ENCODE measurements around the gene PROX2. TPM values are rescaled to one million over a fixed set of nuclear protein-coding genes. Genes with fewer than 3 reads are reported as not detected.

The PROX2 gene
- total RNA-seq, 2 donors from 2014 or later: 0.56 to 1.5 TPM

DNA sequence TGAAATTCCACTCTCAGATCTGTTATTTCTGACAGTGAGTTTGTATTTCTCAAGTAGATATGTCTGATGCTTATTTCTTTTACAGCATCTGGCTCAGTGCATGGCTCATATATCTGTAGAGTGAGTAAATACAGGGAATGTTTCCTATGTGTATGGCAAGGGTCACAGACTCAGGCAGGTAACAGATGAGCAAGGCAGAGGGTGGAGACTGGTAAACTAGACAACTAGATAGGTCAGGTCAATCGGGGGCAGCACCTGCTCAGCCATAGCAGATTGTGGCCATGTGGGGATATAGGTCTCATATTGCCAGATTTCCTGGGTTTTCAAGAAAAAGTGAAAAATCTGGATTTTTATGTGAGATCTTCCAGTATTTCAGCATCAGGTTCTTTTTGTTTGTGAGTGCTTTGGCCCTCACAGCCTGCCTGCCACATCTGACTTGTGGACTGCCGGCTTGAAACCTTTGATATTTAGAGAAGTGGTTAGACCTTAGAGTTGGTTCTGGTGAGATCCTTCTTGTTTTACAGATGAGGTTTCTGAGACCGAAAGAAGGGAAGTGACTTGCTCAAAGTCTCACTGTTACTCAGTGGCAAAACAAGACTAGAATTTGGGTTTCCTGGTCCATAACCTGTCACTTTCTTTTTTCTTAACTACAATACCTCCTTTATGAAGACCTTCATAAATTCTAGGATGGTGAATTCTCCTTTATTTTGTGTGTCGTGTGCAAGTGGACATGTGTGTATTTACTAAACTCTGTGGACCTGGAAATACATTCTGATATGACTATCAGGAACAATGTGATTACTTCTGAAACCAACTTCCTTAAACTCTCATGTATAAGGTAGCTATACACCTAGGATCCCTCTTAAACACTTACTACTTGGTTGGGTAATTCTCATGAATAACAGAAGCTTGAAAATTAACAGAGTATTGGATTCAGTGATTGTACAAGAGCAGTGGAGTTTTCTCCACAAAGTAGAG is 34.4 kb downstream of the PROX2 start:
- Mint-ChIP-seq H3K27ac (peak overlapping the region; percentile 84 to 95), H3K4me1 (ENCODE audit: low read depth in 2 of 2) (peaks cover 47 to 60% of the 10 kb centered on the region in 2 donors), H3K36me3 (peaks cover 7% of the 10 kb centered on the region), H3K9me3 (no peaks in the 10 kb centered on the region), H3K27me3 (no peaks in the 10 kb centered on the region), H3K4me3 (peak overlapping the region; percentile 83)
- no peak for DNase-seq (ENCODE audit: low spot score)
- ATAC-seq: peak; percentile 84 to 88

DNA sequence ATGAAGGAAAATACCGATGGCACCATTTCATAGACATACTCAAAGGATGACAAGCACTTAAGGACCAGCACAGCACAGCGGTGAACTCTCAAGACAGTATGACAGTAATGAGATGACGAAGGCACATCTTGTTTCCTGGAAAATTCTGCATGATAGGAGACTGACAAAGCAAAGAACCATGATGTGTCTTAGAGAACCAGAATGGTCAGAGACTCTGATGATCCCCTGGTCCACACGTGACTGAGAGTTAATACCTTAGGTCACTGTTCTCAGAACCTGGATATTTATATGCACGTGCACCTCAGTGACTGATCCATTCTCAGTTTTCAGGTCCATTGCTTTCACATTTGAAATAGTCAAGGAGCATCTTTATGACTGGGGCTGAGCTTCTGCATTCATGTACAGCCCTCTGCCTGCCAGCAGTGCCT is 35.3 kb downstream of the PROX2 start:
- Mint-ChIP-seq H3K36me3 (peaks cover 11% of the 10 kb centered on the region), H3K27me3 (no peaks in the 10 kb centered on the region), H3K4me1 (ENCODE audit: low read depth in 2 of 2) (peaks cover 50 to 64% of the 10 kb centered on the region in 2 donors), H3K27ac (peak overlapping the region; percentile 84 to 95), H3K4me3 (peak overlapping the region; percentile 83), H3K9me3 (no peaks in the 10 kb centered on the region)
- no peak for DNase-seq (ENCODE audit: low spot score)
- ATAC-seq: peak; percentile 46 to 82

DNA sequence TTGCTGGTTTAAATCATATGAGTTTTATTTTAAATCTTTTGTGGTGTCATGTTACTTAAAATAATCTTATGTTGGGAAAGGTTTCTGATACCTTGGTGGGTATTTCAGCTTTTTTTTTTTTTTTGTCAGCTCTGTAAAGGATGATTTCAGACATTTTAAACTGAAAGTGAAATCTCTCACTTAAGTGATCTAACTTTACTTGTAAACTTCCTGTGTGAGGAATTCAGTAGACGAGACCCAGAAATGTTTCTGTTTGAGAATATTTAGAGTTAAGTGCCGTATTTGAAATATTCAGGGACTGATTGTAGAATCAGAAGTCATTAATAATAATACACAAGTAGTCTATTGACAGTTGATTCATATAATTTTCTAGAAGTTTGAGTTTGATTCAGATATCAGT is 37.8 kb downstream of the PROX2 start:
- H3K4me3 Mint-ChIP-seq: peak overlapping the region; percentile 71
- peaks cover 11% of the 10 kb centered on the region for H3K36me3 Mint-ChIP-seq
- H3K9me3 Mint-ChIP-seq: no peaks in the 10 kb centered on the region
- DNase-seq (ENCODE audit: low spot score) (no peak), ATAC-seq (peak in 1 of 2 donors; percentile 63)
- no peaks in the 10 kb centered on the region for H3K27me3 Mint-ChIP-seq
- peak overlapping the region; percentile 84 to 95 for H3K27ac Mint-ChIP-seq
- peaks cover 49 to 65% of the 10 kb centered on the region in 2 donors for H3K4me1 Mint-ChIP-seq (ENCODE audit: low read depth in 2 of 2)

DNA sequence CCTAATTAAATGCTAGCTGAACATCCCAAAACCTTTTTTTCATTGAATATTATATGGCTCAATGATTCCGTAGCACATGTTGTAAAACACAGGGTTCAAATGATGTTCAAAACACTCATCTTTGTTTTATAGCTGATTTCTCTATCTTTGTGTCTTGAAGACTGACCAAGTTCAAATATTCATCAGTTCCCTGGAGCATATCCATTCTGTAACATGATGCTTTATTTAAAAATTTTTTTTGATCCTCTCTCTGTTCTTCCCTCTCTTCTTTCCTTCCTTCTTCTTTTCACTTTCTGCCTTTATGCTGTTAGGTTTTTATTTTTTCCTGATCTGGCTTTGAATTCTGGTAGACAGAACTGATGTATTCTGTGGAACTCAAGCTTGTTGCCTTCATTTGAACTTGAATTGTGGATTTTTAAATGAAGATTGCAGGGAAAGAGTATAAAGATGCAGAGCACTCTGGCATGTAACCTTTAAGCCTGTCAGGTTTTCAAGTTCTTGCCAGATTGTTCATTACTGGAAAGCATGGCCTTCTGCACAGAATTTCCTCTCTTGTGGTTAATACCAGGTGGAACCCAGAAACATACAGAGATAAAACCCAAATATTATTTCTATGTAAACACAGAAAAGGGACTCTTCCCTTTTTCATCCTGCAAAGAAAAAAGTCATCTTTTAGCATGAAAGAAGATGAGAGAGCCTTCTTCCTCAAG is 39.5 kb downstream of the PROX2 start:
- Mint-ChIP-seq H3K9me3 (no peaks in the 10 kb centered on the region), H3K36me3 (peaks cover 11% of the 10 kb centered on the region), H3K27me3 (no peaks in the 10 kb centered on the region), H3K4me3 (peak overlapping the region; percentile 71), H3K27ac (peak overlapping the region; percentile 84 to 95), H3K4me1 (ENCODE audit: low read depth in 2 of 2) (peaks cover 40 to 54% of the 10 kb centered on the region in 2 donors)
- ATAC-seq: peak in 1 of 2 donors; percentile 44
- no peak for DNase-seq (ENCODE audit: low spot score)

DNA sequence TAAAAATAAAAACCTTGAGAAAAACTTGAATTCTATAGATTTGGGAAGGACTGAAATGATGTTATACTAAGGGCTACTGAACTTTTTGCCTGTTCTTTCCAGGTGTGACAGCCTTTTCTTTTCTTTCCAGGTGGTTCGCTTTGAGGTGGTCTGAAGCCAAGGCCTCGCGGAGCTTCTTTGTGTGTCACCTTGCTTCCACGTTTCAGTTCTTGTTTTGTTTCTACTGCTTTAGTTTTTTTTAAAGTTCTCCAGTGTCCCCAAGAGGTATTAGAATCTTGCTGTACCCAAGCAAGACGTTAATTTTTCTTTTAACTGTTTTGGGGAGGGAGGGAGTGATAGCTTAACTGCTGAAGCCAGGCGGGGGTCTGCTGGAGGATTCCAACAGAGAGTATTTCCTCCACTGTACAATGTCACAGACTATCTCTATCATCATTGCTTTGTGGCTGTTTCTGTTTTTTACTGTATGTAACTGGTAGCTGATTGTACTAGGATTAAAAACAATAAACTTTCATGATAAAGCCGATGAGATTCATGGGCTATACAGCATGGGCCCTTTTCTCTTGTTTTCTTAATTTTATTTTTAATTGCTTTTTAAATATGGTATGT is 40.2 kb downstream of the PROX2 start:
- no peak for ATAC-seq
- Mint-ChIP-seq H3K27me3 (no peaks in the 10 kb centered on the region), H3K27ac (peak overlapping the region; percentile 84 to 95), H3K4me3 (no peak overlapping the region), H3K36me3 (peaks cover 11% of the 10 kb centered on the region), H3K9me3 (no peaks in the 10 kb centered on the region), H3K4me1 (ENCODE audit: low read depth in 2 of 2) (peaks cover 33 to 47% of the 10 kb centered on the region in 2 donors)
- DNase-seq (ENCODE audit: low spot score): no peak

DNA sequence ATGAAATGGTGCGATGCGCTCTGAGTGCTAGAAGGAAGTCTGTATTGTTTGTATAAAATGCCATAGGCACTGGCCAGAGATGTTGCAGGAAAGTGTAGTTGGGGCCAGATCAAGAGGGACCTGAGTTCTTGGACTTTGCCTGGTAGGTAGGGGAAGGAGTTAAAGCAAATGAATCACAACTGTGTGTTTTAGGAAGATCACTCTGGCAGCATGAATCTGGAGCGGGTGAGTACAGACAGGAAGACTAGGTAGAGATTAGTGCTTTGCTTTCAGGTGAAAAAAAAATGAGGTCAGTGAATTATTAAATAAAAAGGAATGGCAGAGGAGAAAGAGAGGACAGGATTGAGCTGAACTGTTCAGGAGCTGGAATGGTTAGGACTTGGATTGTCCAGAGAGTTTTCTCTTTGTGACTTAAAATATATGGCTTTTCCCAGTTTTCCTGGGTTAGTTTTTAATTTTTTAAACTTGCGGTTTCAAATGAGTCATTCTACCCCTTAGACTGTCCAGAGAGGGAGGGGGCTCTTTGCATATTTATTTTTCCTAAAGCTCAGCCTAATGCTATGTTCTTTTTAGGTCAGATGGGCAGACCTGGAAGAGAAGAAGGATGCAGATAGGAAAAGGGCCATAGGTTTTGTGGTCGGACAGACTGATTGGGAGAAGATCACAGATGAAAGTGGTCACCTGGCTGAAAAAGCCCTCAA is 41.1 kb downstream of the PROX2 start:
- peaks cover 10% of the 10 kb centered on the region for H3K36me3 Mint-ChIP-seq
- DNase-seq (ENCODE audit: low spot score) (no peak), ATAC-seq (no peak)
- peak overlapping the region; percentile 13 to 16 for H3K27ac Mint-ChIP-seq
- H3K4me3 Mint-ChIP-seq: no peak overlapping the region
- peaks cover 26 to 38% of the 10 kb centered on the region in 2 donors for H3K4me1 Mint-ChIP-seq (ENCODE audit: low read depth in 2 of 2)
- H3K27me3 Mint-ChIP-seq: no peaks in the 10 kb centered on the region
- H3K9me3 Mint-ChIP-seq: no peaks in the 10 kb centered on the region

DNA sequence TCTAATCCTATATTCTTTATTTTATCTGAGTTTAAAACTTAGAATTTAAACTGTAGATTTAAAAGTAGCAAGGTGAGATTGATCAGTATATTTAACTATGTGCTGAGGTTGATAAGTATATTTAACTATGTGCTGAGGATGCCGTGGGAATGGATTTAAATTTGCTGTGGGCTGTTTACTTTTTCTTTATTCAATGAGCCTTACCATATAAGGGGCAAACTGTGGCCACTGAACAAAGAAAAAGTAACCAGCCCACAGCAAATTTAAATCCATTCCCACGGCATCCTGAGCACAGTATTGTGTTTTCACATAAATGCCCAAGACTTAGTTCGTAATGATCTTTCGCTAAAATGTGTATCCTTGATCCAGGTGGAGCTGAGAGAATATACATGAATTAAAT is 43.1 kb downstream of the PROX2 start:
- DNase-seq (ENCODE audit: low spot score) (no peak), ATAC-seq (no peak)
- Mint-ChIP-seq H3K27me3 (no peaks in the 10 kb centered on the region), H3K36me3 (peaks cover 18% of the 10 kb centered on the region), H3K27ac (no peak overlapping the region), H3K9me3 (no peaks in the 10 kb centered on the region), H3K4me3 (no peak overlapping the region), H3K4me1 (ENCODE audit: low read depth in 2 of 2) (peaks cover 17 to 23% of the 10 kb centered on the region in 2 donors)

DNA sequence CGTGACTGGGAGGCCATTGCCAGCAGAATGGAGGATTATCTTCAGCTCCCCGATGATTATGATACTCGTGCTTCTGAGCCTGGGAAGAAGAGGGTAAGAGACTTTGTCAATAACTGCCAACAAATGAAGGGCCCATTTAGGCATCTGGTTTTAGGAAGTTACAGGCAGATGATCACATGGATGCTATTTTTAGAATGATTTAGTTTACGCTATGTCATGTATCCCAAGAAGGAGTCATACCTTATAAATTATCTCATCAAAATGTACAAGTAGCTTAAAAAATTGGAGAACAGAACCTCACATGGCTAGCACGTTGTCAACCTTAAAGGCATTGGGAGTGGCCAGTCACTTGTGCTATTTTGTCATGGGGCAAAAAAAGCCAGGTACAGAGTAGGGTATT is 46.7 kb downstream of the PROX2 start:
- H3K4me3 Mint-ChIP-seq: no peak overlapping the region
- no peaks in the 10 kb centered on the region for H3K9me3 Mint-ChIP-seq
- no peaks in the 10 kb centered on the region for H3K27me3 Mint-ChIP-seq
- peaks cover 19% of the 10 kb centered on the region for H3K36me3 Mint-ChIP-seq
- H3K27ac Mint-ChIP-seq: no peak overlapping the region
- no peaks in the 10 kb centered on the region for H3K4me1 Mint-ChIP-seq (ENCODE audit: low read depth in 2 of 2)
- ATAC-seq: no peak
- no peak for DNase-seq (ENCODE audit: low spot score)

DNA sequence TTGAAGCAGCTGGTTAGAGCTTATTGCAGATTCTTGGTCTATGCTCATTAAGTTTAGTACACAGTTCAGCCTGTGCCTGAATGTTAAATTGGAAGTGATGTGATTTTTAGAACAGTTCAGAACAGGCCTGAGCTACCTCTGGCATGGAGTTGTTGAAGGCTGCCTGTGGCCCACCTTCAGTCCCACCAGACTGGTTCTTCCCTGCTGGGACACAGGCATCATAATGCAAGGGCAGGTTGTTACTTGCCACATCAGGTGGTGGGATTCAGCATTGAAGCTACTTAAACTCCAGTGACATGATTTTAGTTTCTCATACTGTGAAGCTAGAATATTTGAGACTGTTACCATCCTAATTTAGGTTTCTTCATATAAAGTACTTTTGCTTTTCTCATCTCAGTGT is 49.4 kb downstream of the PROX2 start:
- no peak for ATAC-seq
- peaks cover 19% of the 10 kb centered on the region for H3K36me3 Mint-ChIP-seq
- H3K4me1 Mint-ChIP-seq (ENCODE audit: low read depth in 2 of 2): no peaks in the 10 kb centered on the region
- H3K9me3 Mint-ChIP-seq: no peaks in the 10 kb centered on the region
- no peaks in the 10 kb centered on the region for H3K27me3 Mint-ChIP-seq
- no peak overlapping the region for H3K27ac Mint-ChIP-seq
- H3K4me3 Mint-ChIP-seq: no peak overlapping the region
- DNase-seq (ENCODE audit: low spot score): no peak

Other genes starting within 250 kb of the PROX2 start
- 10 to 100 TPM; 57.3 to 62.4 TPM for gene AREL1, start 163.1 kb downstream of the PROX2 start, total RNA-seq
- 10 to 100 TPM; 45.2 to 55.8 TPM for gene FCF1, start 163.0 kb downstream of the PROX2 start, total RNA-seq
- 10 to 100 TPM; 53.6 to 74.8 TPM for gene YLPM1, start 112.8 kb downstream of the PROX2 start, total RNA-seq
- gene DLST, start 5.8 kb upstream of the PROX2 start, total RNA-seq: 100 to 1,000 TPM; 127 to 136 TPM
- 10 to 100 TPM; 10.0 to 12.8 TPM for gene RPS6KL1, start 47.1 kb upstream of the PROX2 start, total RNA-seq
- gene PGF, start 79.5 kb upstream of the PROX2 start, total RNA-seq: not detected
- 10 to 100 TPM; 60.2 to 68.0 TPM for gene EIF2B2, start 126.8 kb upstream of the PROX2 start, total RNA-seq
- gene MLH3, start 175.3 kb upstream of the PROX2 start, total RNA-seq: 10 to 100 TPM; 27.6 to 40.2 TPM
- 10 to 100 TPM; 29.3 to 40.5 TPM for gene ACYP1, start 187.9 kb upstream of the PROX2 start, total RNA-seq
- 1 to 10 TPM in 1 of 2 donors, under 1 TPM in 1; 0.88 to 1.4 TPM for gene ZC2HC1C, start 193.5 kb upstream of the PROX2 start, total RNA-seq

All from natural killer cell treated with Interleukin-12 subunit alpha and Interleukin-12 subunit beta and Interleukin-15 and Interleukin-18, amount 100 ng/mL, for 72 hours (primary cell).